Uterus (tissue), 2 donors: ENCODE data around the gene S100A11.

Source experiments
- CTCF ChIP-seq, 4 experiments: fragments of 200-600 bp in 2 of 4; fragments of 450-650 bp in 2 of 4; sonication (generic) in 2 of 4; IDR thresholded peaks; one replicate each; pipeline ENCODE4 v1.5.1; 2016 to 2019; ENCODE audit warnings: antibody characterized with exemption in 4 of 4, mild to moderate bottlenecking in 2 of 4, moderate library complexity in 1 of 4
- POLR2A ChIP-seq, 2 donors: fragments of 450-650 bp; IDR thresholded peaks; one replicate each; pipeline ENCODE4 v1.6.1; 2016; ENCODE audit warnings: antibody characterized with exemption in 2 of 2, mild to moderate bottlenecking in 1 of 2, moderate library complexity in 1 of 2

GRCh38 chr1:152014943-152015342, 21.9 kb downstream of the S100A11 start:
- TF ChIP-seq CTCF (IDR thresholded peaks at IDR 0.05) (no peak), POLR2A (IDR thresholded peaks at IDR 0.05) (no peak)
